ENCODE data around the gene RXRA.

RXRA gene

GRCh38 chr9:134355158-134355557 is 28.9 kb downstream of the RXRA start:
- DNase-seq (ENCODE audit: low spot score): no peak

DNA sequence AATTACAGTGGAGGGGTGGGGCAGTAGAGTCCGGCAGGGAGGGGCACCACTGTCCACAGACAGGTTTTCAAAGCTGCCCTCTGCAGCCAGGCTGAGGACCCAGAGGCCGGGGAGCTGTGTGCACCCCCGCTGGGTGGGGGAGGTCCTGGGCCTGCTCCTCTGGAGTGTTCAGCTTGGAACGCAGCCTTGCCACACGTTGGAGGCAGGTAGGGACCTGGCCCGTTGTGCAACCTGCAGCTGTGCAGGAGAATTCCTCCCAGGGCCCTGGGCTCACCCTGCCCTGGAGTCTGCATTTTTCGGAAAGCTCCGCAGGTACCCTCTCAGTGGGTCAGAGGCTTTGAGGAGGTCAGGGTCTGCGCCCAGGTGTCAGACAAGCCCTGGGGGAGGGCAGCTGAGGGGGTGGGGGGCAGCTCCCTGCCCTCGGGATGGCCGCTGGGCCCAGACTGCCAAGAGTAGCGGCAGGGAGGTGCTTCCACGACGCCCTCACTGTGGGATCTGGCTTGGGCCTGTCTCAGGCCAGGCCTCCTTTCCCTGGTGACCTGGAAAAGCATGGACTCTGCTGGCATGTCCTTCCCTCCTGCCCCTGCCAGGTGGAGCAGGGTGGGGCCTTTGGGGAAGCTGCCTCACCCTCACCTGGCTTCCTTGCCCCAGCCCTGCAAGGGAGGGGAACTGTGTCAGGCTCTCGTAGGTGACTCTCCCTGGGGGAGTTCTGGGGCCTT is 29.5 kb downstream of the RXRA start:
- DNase-seq (ENCODE audit: low spot score): no peak

DNA sequence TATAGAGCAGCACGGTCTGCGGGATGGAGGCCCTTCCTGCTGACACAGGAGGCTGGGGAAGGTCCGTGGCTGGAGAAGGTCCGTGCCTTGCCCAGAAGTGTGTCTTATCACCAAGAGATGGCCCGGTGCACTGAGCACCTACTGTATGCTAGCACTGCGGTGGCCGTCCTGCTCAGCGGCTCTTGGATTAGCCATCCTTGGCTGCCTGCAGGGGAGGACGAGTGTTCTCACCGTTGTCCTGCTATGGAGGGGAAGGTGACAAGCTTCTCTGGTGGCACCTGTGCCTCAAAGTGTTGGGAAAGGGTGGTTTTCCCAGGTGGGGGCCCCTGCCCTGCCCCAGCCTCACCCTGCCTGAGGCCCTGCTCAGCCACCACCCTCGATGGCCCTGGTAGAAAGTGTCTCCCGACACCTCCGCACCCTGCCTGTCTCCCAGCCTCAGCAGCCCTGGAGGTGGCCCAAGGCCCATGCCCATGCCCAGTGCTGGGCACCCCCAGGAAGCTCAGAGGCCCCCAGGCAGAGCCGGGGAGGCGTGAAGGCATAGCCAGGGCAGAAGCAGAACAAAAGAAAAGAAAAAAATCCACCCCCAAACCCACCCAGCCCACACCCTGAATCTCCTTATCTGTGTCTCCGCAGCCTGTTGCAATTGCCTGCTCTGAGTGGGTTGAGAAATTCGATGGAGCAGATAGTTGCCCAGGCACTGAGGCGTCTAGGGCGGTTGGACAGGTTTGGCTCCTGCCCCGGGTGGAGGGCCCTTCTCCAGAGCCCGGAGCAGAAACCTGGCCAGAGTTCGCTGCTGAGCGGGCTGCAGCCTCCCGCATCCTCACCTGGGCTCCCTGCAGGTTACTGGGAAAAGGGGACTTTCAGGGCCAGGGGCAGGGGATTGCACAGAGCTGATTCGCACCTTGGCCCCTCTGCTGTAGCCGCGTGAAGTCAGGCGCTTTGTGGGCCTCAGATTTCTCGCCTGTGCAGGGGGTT is 30.5 kb downstream of the RXRA start:
- no peak for DNase-seq (ENCODE audit: low spot score)

DNA sequence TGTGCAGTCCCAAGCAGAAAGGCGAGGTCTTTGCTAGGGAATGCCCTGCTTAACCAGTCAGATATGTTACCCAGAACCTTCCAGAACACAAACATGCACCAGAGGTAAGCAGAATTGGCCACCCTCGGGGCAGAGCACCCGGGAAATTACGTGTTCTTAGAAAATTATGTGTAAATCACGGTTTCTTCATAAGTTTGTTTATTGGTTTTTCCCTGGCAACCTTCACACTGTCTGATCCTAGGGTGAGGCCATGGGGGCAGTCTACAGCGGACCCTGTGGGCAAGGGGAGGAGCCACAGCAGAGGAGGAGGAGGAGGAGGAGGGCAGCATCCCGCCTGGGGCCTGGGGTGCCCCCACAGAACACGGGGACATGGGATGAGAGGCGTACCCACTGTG is 31.4 kb downstream of the RXRA start:
- no peak for DNase-seq (ENCODE audit: low spot score)

- no peak for DNase-seq (ENCODE audit: low spot score)
Observed at GRCh38 chr9:134358026-134358661, 31.9 kb downstream of the RXRA start.

- no peak for DNase-seq (ENCODE audit: low spot score)
Observed at GRCh38 chr9:134358662-134359319, 32.5 kb downstream of the RXRA start.

DNA sequence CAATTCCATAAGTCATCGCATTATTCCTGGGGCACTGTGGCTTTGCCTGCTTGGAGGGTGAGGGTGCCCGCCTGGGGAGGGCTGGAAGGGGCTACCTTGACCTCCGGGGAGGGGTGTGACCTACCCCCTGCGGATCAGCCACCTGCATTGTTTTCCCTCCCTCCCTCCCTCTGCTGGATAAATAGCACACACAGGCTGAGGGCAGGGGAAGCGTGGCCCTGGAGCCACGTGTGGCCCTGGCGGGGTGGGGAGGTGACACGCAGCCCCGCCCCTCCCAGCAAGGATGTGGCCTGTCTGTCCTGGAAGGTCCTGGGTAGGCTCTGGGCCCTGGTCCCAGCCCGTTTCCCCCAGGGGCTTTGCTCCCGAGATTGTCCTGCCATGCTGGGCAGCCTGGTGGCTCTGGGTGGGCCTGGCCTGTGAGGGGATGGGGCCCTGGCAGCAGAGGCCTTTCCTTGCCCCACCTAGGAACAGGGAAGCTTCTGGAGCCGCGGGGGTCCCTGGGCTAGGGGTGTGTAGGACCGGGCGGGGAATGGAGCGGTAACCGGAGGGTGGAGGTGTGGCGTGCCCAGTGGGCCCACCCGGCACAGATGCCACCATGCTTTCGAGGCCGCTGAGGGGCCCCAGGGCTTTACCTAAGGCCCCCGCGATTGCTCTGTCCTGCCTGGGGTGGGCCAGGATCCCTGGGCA is 33.4 kb downstream of the RXRA start:
- DNase-seq (ENCODE audit: low spot score): no peak

GRCh38 chr9:134360180-134360759 is 34.0 kb downstream of the RXRA start:
- DNase-seq (ENCODE audit: low spot score): no peak

DNA sequence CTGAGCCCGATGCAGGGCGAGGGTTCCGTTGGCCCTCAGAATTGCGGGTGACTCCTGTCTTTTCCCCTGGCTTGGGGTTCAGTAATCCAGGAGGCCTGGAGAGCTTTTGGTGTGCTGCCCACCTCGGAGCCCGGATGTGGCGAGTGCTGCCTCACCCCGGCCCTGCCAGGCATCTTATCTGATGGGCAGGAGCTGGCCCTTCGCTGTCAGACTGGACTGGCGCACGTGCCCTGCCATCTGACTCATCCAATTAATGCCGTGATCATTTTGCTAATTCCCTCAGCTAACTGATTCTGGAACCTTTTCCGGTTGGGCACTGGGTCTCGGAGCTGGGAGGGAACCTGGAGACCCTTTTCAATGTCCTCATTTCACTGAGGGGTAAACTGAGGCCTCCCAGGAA is 34.6 kb downstream of the RXRA start:
- DNase-seq (ENCODE audit: low spot score): peak; percentile 83

- DNase-seq (ENCODE audit: low spot score): no peak
Observed at GRCh38 chr9:134361426-134361825, 35.2 kb downstream of the RXRA start.

- no peak for DNase-seq (ENCODE audit: low spot score)
Observed at GRCh38 chr9:134361843-134362414, 35.7 kb downstream of the RXRA start.

DNA sequence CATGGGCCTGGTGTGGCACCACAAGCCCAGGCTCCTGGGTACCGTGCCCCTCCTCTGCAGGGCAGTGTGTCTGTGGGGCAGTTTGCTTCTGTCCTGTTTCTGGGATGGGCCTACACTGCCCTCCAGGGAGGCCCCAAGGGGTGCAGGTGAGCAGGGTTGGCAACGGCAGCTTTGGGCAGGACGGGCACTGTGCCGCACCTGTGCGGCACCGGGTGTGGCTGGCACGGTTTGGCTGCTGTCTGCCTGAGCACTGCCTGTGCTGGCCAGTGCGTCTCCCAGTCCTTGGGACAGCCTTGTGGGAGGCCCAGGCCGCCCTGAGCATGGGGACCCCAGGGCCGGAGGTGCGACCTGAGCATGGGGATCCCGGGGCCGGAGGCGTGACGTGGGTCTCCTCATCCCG is 37.2 kb downstream of the RXRA start:
- no peak for DNase-seq (ENCODE audit: low spot score)

DNA sequence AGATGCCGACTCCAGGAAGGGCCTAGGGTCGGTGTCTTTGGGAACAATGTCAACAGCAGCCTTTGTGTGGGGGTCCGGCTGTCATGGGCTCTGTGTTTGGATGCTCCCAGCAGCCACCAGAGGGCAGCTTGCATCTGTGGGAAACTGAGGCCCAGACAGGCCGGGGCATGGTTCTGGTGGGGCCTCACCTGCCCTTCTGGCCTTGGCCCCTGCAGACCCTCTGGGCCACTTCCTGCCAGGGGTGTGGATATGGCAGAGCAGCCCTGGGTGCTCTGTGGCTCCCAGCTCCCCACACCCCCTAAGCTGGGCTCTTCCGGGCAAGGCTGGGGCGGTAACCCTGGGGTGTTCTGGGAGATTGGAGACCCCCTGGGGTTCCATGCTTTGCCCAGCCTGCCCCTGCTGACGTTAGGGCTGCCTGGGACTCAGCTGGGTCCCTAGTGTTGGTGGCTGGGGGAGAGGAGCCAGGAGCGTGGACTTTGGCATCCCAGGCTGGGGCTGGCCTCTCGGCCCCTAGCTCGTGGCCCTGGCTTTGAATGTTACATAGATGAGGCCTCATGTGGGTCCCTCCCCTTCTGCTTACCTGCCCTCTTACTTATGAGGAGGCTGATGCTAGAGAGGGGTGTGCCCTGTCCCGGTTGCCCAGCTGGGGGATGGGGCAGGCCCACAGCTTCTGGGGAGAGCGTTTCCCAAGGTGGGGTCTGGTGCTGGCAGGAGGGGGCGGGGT is 38.3 kb downstream of the RXRA start:
- DNase-seq (ENCODE audit: low spot score): no peak

GRCh38 chr9:134365115-134365596 is 38.9 kb downstream of the RXRA start:
- DNase-seq (ENCODE audit: low spot score): no peak

DNA sequence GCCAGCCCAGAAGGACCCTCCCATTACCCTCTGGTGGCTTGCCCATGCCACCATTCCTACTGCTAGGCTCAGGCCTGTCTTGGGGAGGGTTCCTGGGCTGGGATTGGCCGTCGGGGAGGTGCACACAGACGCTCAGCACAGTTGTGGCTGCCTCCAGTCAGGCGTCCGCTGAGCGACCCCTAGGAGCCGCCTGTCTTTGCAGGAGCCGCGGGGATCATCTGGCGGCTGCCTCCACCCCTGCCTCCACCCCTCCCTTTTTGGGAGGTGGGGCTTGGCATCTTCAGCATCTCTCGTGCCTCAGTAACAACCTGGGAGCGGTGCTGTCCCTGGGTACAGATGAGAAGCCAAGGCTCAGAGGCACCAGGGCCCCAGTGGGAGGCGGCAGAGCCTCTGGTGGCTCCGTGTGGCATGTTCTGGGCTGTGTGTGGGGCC is 39.6 kb downstream of the RXRA start:
- peak; percentile 77 for DNase-seq (ENCODE audit: low spot score)

DNA sequence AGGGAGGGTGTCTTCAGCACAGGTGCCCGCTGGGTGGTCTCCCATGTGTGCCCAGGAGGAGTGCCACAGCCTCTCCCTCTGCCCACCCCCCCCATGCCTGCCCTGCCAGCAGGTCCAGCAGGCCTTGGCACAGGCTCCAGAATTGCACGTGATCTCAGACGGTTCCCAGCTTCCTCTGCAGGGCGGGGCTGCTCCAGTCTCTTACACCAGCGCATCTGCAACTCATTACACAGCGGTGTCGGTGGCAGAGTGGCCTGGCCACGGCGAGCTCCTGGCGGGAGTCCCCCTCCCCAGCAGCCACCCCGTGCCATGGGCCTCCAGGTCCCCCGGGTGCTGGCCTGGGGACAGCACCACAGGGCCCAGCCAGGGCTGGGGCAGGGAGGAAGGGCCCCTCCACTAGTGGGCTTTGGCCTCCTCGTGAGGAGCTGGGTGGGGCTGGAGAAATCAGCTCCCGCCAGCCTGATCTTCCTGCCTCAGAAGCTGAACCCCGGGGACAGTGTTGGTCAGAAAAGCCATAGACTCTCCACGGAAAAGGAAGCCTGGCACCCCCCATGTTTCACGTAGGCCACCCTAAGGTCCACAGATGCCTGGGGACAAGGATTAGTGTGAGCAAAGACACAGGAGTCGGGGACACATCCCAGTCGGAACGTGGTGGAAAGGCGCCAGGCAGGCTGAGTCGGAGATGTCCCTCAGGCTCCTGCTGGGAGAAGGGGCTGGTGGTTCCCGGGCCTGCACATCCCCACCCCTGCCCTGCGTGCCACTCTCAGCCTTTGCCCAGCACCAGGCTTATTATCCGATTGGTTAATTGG is 40.2 kb downstream of the RXRA start:
- DNase-seq (ENCODE audit: low spot score): peak; percentile 97

DNA sequence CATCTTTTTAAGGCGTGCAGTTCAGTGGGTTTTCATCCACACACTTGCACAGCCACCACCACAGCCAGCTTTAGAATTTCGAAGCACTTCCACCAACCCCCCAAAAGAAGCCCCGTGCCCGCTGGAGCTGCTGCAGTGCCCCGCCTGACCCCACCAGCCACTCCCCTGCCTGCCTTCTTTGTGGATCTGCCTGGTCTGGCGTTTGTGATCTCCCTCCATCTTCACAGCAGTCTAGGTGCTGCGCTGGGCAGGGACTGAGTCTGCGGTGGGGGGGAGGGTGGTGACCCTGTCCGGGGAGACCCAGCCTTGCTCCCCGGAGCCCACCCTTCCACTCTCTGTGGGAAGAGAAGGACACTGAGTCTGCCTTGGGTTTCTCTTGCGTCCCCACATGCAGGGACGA is 40.8 kb downstream of the RXRA start:
- DNase-seq (ENCODE audit: low spot score): no peak

DNA sequence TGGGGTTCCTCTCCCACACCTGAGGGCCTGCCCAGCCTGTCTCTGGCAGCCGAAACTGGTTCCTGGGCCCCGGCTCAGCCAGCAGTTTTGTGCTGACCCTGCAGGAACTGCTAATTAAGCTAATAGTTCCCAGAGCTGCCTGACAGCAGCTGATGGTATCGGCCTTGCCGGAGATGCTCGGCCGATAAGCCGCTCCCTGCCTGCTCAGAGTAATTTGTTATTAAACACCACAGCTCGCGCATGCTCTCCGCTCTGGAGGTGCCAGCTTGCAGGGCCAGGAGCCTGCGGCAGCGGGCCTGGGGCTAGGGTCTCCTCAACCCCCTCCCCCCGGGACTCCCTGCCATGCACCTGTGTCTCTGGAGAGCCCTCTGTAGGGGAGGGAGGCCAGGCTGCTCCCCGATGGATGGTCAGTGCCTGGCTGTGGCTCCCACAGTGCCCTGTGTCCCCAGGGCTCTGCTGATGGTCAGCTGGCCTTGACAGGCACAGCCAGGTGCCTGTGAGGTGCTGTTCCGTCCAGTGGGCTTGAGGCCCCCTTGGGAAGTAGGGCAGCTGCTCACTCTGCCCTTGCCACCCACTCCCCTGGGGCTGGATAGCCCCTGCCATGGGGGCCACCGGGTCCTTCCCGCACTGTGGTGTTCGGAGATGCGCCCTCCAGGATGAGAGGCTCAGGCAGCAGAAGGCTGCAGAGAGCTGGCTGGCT is 41.7 kb downstream of the RXRA start:
- no peak for DNase-seq (ENCODE audit: low spot score)
